Hepatocyte (in vitro differentiated cells): ENCODE measurements around the gene DLG2.

Source experiments
- EZH2 ChIP-seq: fragments of 200-600 bp; sonication (generic); IDR thresholded peaks from 2 replicates; pipeline ENCODE4 v1.6.1; 2016; ENCODE audit warnings: antibody characterized with exemption, mild to moderate bottlenecking, borderline replicate concordance
- EZH2phosphoT487 ChIP-seq: fragments of 200-600 bp; sonication (generic); IDR thresholded peaks from one replicate; pipeline ENCODE4 v1.6.1; 2018; ENCODE audit warnings: antibody characterized with exemption, mild to moderate bottlenecking, low read depth, moderate library complexity; ENCODE audit not compliant: unreplicated experiment, severe bottlenecking
- TF ChIP-seq, protein P1 (sequence below): fragments of 200-600 bp; sonication (generic); IDR thresholded peaks from 2 replicates; pipeline ENCODE4 v1.5.1; 2016; ENCODE audit warnings: antibody characterized with exemption, mild to moderate bottlenecking; ENCODE audit not compliant: poor library complexity

DNA sequence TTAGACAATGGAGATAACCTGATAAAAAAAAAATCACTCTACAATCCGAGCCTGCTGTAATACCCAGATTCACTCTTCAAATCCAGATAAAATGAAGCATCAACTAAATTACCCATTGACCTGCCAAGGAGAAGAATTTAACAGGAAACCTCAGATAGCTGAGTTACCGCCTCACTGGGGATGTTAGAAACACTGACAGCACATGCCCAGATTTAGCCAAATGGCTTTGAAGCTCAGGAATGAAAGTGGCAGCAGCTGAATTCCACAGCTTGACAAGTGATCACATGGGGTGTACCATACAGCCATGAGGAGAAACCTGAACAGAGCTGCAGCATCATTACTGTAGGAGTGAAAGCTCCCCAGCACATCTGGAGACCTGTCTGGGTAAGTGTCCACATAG, 807.6 kb downstream of the DLG2 start:
- TF ChIP-seq, protein P1, sequence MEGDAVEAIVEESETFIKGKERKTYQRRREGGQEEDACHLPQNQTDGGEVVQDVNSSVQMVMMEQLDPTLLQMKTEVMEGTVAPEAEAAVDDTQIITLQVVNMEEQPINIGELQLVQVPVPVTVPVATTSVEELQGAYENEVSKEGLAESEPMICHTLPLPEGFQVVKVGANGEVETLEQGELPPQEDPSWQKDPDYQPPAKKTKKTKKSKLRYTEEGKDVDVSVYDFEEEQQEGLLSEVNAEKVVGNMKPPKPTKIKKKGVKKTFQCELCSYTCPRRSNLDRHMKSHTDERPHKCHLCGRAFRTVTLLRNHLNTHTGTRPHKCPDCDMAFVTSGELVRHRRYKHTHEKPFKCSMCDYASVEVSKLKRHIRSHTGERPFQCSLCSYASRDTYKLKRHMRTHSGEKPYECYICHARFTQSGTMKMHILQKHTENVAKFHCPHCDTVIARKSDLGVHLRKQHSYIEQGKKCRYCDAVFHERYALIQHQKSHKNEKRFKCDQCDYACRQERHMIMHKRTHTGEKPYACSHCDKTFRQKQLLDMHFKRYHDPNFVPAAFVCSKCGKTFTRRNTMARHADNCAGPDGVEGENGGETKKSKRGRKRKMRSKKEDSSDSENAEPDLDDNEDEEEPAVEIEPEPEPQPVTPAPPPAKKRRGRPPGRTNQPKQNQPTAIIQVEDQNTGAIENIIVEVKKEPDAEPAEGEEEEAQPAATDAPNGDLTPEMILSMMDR: no peak
- TF ChIP-seq EZH2 (no peak), EZH2phosphoT487 (no peak)
